Measurements from ENCODE around the gene HDAC8. TPM values are rescaled to one million over a fixed set of nuclear protein-coding genes. Genes with fewer than 3 reads are reported as not detected.

HDAC8 gene
- total RNA-seq, 1 experiment from 2014 or later, result 21.4 TPM

- Histone ChIP-seq H3K14ac (ENCODE audit: insufficient read depth, low read length) (no peak overlapping the region), H2BK15ac (ENCODE audit: low read depth, low read length) (no peak overlapping the region), H2AK5ac (ENCODE audit: insufficient read length, low read length) (no peak overlapping the region), H4K91ac (ENCODE audit: insufficient read length, low read depth, low read length) (no peak overlapping the region), H2BK120ac (ENCODE audit: low read depth, low read length, poor library complexity, severe bottlenecking) (no peak overlapping the region), H2AFZ (ENCODE audit: low read length) (no peak overlapping the region), H3K4ac (ENCODE audit: low read depth, low read length) (no peak overlapping the region), H4K20me1 (ENCODE audit: control insufficient read depth, insufficient read depth, insufficient read length) (peaks cover 2% of the 10 kb centered on the region), H2BK5ac (ENCODE audit: insufficient read length, low read length) (no peak overlapping the region), H2BK12ac (ENCODE audit: insufficient read length, low read depth, low read length) (no peak overlapping the region), H4K8ac (replicated peaks; ENCODE audit: insufficient read length, low read depth, low read length) (no peak overlapping the region), H3K9me3 (ENCODE audit: control insufficient read depth, low read depth, low read length) (peaks cover 18% of the 10 kb centered on the region), H3K79me1 (ENCODE audit: insufficient read depth, low read depth, low read length, poor library complexity, severe bottlenecking) (no peaks in the 10 kb centered on the region), H3K18ac (ENCODE audit: insufficient read length, low read depth, low read length) (no peak overlapping the region), H4K5ac (ENCODE audit: insufficient read length, low read depth, low read length) (no peak overlapping the region), H3K79me2 (ENCODE audit: insufficient read depth, low read length) (no peaks in the 10 kb centered on the region), H2BK20ac (ENCODE audit: low read depth, low read length, poor library complexity, severe bottlenecking) (no peak overlapping the region), H3K56ac (ENCODE audit: insufficient read length, low read depth, low read length) (no peak overlapping the region), H3K27me3 (ENCODE audit: insufficient read depth, low read length) (peaks cover 13% of the 10 kb centered on the region), H3K4me1 (ENCODE audit: insufficient read depth, low read length) (no peaks in the 10 kb centered on the region; the same call in 1 of the 2 replicates), H3K4me2 (ENCODE audit: insufficient read depth, insufficient read length, low read length) (no peak overlapping the region), H3K9ac (ENCODE audit: extremely low read depth, insufficient read length, low read length) (no peak overlapping the region), H3K27ac (ENCODE audit: insufficient read length, low read depth, low read length) (no peak overlapping the region), H3K23ac (ENCODE audit: insufficient read length, low read depth, low read length) (no peak overlapping the region), H3K23me2 (ENCODE audit: insufficient read length, low read depth, low read length, poor library complexity, severe bottlenecking) (peaks cover 15% of the 10 kb centered on the region), H3T11ph (ENCODE audit: low read length) (no peak overlapping the region)
- no peak for TF ChIP-seq CTCF (conservative IDR thresholded peaks at IDR 0.05)
- Mint-ChIP-seq H3K9me3 (peaks cover 53 to 76% of the 10 kb centered on the region in 2 experiments), H3K27me3 (ENCODE audit: low read depth) (peaks cover 47% of the 10 kb centered on the region), H3K36me3 (ENCODE audit: insufficient read depth in 1 of 3, low read depth in 3 of 3) (peaks cover 0 to 6% (median 0%) of the 10 kb centered on the region in 3 experiments; a peak in 1 of 7 replicates), H3K27ac (no peak overlapping the region), H3K4me1 (peaks cover 17 to 36% of the 10 kb centered on the region in 2 experiments), H3K4me3 (no peak overlapping the region)
- no peak for DNase-seq
- WGBS (ENCODE audit: extremely low coverage, insufficient read length, low lambda C conversion rate), result no CpG with 5 or more reads among the region's 14 CpGs
Measured at GRCh38 chrX:72312311-72312940, 260.2 kb downstream of the HDAC8 start.
